ENCODE measurements around the gene SMIM12.
"Not testable (repeated sequence)": the region's sequence is repeated elsewhere in the genome, so short reads cannot be mapped to it uniquely, and the experiment has no call there.

SMIM12 gene

GRCh38 chr1:34816332-34816731 lies 43.2 kb downstream of the SMIM12 start:
- no peak overlapping the region for H3K4me3 ChIP-seq
- H3K27ac ChIP-seq: no peak overlapping the region

GRCh38 chr1:34810781-34811180 lies 48.8 kb downstream of the SMIM12 start:
- not testable (repeated sequence) for H3K4me3 ChIP-seq, H3K27ac ChIP-seq

- Histone ChIP-seq H3K27ac (no peak overlapping the region), H3K4me3 (no peak overlapping the region)
Measured at GRCh38 chr1:34808051-34808810, 51.3 kb downstream of the SMIM12 start.

- Histone ChIP-seq H3K4me3 (no peak overlapping the region), H3K27ac (no peak overlapping the region)
Measured at GRCh38 chr1:34806396-34806795, 53.2 kb downstream of the SMIM12 start.

GRCh38 chr1:34803770-34804169 lies 55.8 kb downstream of the SMIM12 start:
- no peak overlapping the region for H3K4me3 ChIP-seq
- no peak overlapping the region for H3K27ac ChIP-seq

Measured in skin epidermis (tissue), 12 donors.